HUES48 (cell line): ENCODE results near the gene AMBP.

ENCODE experiments used
- H3K27ac ChIP-seq: one replicate; pipeline ENCODE4 v1.7.0; 2013; ENCODE audit warnings: low read depth, low read length, inconsistent platforms
- H3K27me3 ChIP-seq: 2 replicates; pipeline ENCODE4 v1.6.1; 2013; ENCODE audit warnings: mild to moderate bottlenecking, low read length; ENCODE audit not compliant: control insufficient read depth, insufficient read depth
- H3K36me3 ChIP-seq: 2 replicates; pipeline ENCODE4 v1.6.1; 2013; ENCODE audit warnings: low read length; ENCODE audit not compliant: control insufficient read depth, insufficient read depth
- H3K4me1 ChIP-seq: 2 replicates; pipeline ENCODE4 v1.6.1; 2013; ENCODE audit warnings: mild to moderate bottlenecking, low read length; ENCODE audit not compliant: control insufficient read depth, insufficient read depth
- H3K4me3 ChIP-seq: 2 replicates; pipeline ENCODE4 v1.5.1; 2013; ENCODE audit warnings: mild to moderate bottlenecking, low read depth, low read length
- H3K9ac ChIP-seq: 2 replicates; pipeline ENCODE4 v1.6.1; 2013; ENCODE audit warnings: mild to moderate bottlenecking, low read depth, low read length, moderate library complexity
- H3K9me3 ChIP-seq: 2 replicates; pipeline ENCODE4 v1.6.1; 2013; ENCODE audit warnings: low read length; ENCODE audit not compliant: control insufficient read depth, insufficient read depth

Gene AMBP

DNA sequence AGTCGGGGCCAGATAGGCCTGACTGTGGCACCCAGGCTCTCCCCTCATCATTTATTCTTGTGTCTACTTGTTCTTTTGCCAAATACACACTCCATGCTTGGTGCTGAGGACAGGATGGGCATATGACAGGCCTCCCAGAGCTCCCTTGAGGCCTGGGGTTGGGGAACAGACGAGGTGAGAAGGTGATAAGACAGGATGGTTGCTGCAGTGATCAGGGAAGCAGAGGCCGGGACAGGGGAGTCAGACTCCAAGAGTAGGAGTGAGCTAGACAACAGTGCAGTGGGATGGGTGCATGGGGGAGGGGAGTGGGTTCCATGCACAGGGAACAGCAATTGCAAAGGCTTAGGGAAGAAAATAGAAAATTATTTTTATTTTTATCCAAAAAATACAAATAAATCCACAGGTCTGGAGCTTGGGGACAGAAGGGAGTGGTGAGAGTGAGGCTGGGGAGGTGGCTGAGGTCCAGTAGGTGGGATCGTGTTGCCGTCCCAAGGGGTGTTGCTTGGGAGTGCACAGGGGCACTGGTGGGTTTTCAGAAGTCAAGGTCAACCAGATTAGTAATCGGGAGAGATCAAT, 3.4 kb upstream of the AMBP start:
- H3K27me3 ChIP-seq, result no peaks in the 10 kb centered on the region
- H3K9ac ChIP-seq, result no peak overlapping the region
- H3K4me1 ChIP-seq, result no peaks in the 10 kb centered on the region
- H3K9me3 ChIP-seq, result no peaks in the 10 kb centered on the region
- no peak overlapping the region for H3K27ac ChIP-seq
- H3K4me3 ChIP-seq, result no peak overlapping the region
- H3K36me3 ChIP-seq, result no peaks in the 10 kb centered on the region

- Histone ChIP-seq H3K4me3 (no peak overlapping the region), H3K27me3 (no peaks in the 10 kb centered on the region), H3K27ac (no peak overlapping the region), H3K36me3 (no peaks in the 10 kb centered on the region), H3K9ac (no peak overlapping the region), H3K9me3 (no peaks in the 10 kb centered on the region), H3K4me1 (no peaks in the 10 kb centered on the region)
Measured at GRCh38 chr9:114080773-114081440, 2.8 kb upstream of the AMBP start.

- H3K27me3 ChIP-seq, result no peaks in the 10 kb centered on the region
- no peaks in the 10 kb centered on the region for H3K9me3 ChIP-seq
- H3K36me3 ChIP-seq, result no peaks in the 10 kb centered on the region
- H3K4me1 ChIP-seq, result no peaks in the 10 kb centered on the region
- H3K4me3 ChIP-seq, result no peak overlapping the region
- no peak overlapping the region for H3K27ac ChIP-seq
- no peak overlapping the region for H3K9ac ChIP-seq
Measured at GRCh38 chr9:114080195-114080772, 2.2 kb upstream of the AMBP start.

DNA sequence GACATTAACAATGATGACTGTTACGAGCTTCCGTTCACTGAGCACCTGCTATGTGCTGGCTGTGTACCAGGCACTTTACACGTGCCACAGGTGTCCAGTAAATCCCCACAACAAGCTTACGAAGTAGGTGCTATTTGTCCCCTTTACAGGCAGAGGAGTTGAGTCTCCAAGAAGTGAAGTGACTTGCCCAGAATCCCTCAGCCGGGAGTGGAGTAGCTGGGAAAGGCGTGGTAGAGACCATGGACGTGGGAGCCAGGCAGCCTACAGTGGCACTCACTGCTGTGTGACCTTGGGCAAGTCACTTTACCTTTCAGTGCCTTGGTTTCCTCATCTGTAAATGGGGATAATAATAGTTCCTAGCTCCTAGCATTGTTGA, 669 bp upstream of the AMBP start:
- Histone ChIP-seq H3K36me3 (no peaks in the 10 kb centered on the region), H3K27ac (no peak overlapping the region), H3K4me3 (no peak overlapping the region), H3K9me3 (no peaks in the 10 kb centered on the region), H3K9ac (no peak overlapping the region), H3K4me1 (no peaks in the 10 kb centered on the region), H3K27me3 (no peaks in the 10 kb centered on the region)

DNA sequence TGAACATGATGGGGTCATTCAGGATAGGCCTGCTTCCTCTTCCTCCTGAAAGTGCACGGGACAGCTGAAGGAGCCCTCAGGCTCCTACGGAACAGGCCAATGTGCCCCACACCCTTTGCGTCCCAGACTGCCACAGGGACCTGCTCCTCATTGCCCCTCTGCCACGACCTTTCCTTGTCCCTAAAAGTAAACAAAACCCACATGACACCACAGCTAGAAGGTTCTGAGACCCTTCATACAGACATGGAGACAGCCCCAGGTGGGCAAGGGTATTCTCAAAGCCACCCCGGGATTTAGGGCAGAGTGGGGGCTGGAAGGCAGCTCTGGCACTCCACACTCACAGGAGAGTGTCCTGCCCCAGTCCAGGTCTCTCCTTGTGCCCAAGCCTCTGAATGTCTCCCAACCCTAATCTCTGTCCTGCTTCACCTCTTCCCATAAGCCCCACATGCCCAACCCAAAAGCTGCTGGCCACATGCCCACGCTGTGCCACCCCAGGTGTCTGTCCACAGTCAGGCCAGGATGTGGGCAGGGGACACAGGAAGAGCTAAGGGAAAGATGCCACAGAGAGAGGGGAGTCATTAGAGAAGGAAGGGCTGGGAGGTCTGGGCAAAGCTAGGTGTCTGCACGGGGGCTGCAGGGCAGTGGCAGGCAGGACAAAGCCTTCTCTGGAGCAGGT, 800 bp downstream of the AMBP start:
- Histone ChIP-seq H3K9ac (no peak overlapping the region), H3K27ac (no peak overlapping the region)

DNA sequence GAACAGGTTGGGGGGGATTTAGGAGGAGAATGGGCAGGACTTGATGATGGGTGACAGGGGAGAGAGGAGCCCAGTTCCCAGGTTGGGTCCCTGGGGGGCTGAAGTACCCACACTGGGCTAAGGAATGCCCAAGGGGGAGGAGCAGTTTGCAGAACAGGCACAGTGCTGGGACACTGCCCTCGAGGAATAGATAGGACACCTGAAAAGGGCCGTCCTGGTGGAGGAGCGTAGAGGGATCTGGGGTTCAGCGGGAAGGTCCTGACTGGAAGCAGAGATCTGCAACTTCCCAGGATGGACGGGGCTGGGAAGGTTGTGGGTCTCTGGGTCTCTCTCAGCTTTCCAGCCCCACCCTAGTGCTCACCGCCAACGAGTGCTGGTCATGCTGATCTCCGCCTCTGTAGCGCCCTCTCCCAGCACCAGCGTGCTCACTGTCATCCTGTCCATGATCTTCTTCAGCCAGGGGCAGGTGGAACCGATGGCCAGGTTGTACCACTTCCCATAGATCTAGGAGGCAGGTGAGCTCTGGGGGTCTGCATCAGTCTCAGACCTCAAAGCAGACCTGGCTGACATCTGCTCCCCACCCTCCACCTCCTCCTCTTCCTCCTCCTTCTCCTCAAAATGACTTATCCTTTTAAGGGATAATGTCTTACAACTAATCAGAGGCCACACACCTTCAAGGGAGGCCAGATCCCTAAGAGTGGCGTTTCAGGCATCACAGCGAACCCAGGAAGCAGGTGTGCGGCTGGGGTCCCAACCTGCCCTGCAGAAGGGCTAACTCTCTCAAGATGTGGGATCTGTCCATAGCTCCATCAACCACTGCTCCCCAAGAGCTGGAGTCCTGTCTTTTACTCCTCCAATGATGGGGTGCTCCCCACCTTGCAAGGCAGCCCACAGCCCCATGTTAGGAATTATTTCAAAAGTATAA, 1.6 kb downstream of the AMBP start:
- Histone ChIP-seq H3K9me3 (no peaks in the 10 kb centered on the region), H3K4me3 (no peak overlapping the region), H3K27me3 (no peaks in the 10 kb centered on the region), H3K4me1 (no peaks in the 10 kb centered on the region), H3K27ac (no peak overlapping the region), H3K36me3 (no peaks in the 10 kb centered on the region), H3K9ac (no peak overlapping the region)

More for the DNA sequence above, 800 bp downstream of the AMBP start:
- Histone ChIP-seq H3K4me3 (no peak overlapping the region), H3K9me3 (no peaks in the 10 kb centered on the region), H3K4me1 (no peaks in the 10 kb centered on the region), H3K36me3 (no peaks in the 10 kb centered on the region), H3K27me3 (no peaks in the 10 kb centered on the region)

DNA sequence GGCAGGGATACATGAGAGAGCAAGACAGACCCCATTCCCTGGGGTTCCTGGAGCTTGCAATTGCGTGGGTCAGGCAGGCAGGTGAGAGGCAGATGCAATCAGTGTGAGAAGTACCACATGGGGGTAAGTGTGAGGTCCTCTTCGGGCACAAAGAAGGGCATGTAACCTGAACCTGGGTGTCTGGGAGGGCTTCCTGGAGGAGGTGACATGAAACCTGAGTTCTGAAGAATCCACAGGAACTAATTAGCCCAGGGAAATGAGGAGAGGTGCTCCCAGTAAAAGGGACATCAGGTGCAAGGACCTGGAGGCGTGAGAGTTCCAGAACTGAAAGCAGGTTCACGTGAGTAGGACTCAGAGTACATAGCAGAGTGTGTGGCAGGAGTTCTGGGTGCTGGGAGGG, 2.5 kb downstream of the AMBP start:
- Histone ChIP-seq H3K4me1 (no peaks in the 10 kb centered on the region), H3K4me3 (no peak overlapping the region), H3K27me3 (no peaks in the 10 kb centered on the region), H3K9me3 (no peaks in the 10 kb centered on the region), H3K27ac (no peak overlapping the region), H3K9ac (no peak overlapping the region), H3K36me3 (no peaks in the 10 kb centered on the region)

DNA sequence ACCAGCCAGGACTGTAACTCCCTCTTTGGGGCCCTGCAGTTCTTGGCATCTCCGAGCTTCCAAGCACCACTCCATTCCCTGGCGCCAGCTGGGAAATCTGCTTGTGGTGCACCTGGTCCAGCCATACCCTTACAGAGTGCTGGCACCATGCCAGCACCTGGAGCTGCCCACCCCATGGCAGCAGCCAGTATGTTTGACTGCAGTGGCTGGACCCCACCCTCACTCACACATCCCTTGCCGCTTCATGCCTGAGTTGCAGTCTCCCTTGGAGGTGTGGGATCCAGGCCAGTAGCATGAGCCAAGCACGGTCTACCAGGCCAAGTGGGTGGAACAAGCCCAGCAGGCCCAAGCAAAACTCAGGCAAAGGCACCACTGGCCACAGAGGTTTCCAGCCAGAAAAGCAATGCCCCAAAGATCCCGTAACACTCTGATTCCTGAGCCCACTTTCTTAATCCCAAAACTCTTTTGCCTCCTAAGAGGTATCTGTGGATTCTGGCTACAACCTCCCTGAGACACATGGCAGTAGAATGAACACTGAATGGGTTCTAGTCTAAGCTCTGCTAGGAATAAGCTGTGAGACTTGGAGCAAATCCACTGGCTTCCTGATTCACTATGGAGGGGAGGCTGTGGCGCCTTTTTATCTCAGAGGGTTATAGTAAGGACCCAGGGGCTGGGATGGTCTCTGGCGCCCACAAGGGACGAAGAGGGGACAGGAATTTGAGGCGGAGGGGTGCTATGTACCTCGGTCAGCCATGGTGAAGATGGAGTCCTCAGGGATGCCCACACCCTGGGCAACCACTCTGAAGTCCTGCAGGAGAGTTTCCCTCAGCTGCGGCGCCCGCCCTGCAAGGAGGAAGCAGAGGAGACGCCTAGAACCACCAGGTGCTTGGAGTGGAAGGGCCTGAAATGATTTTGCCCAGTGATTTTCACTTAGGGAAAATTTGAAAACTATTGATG, 5.6 kb downstream of the AMBP start:
- Histone ChIP-seq H3K27ac (no peak overlapping the region), H3K36me3 (no peaks in the 10 kb centered on the region), H3K9ac (no peak overlapping the region), H3K9me3 (no peaks in the 10 kb centered on the region), H3K27me3 (no peaks in the 10 kb centered on the region), H3K4me3 (no peak overlapping the region), H3K4me1 (no peaks in the 10 kb centered on the region)

DNA sequence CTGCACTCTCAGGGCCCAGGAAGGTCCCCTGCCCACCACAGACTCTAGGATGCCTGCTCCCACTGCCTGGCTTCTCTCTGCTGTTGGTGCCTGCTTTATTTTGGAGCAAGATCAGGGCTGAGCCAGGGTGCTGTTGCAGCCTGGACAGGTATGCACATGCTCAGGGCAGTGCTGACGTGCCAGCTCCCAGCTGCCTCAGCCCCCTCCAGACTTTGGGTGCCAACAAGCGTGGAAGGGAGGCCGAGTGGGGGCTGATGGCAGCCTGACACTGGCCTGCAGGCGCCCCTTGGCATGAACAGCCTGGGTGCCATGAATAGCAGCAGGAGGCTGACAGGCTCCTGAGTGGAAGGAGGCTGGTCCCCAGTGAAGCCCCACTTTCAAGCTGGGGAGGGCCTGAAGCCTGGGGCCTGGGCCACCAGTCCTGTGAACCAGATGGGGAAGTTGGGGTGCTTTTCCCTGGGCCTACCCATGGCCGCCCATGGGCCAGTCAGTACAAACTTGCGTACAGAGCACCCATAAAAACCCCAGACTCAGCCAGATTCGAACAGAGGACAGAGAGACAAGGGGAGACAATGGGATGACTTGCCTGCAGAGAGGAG, 6.8 kb downstream of the AMBP start:
- Histone ChIP-seq H3K4me3 (no peak overlapping the region), H3K9ac (no peak overlapping the region), H3K4me1 (no peaks in the 10 kb centered on the region), H3K27me3 (no peaks in the 10 kb centered on the region), H3K36me3 (no peaks in the 10 kb centered on the region), H3K27ac (no peak overlapping the region), H3K9me3 (no peaks in the 10 kb centered on the region)
